H9 (cell line): ENCODE measurements around the gene TIMM8B. TPM values are rescaled to one million over a fixed set of nuclear protein-coding genes. Genes with fewer than 3 reads are reported as not detected.

Source experiments
- DNase-seq: peaks from one replicate; pipeline ENCODE4 v3.0.0-alpha.2; 2017
- H2AFZ ChIP-seq: one replicate; pipeline ENCODE4 v1.6.1; 2013; ENCODE audit warnings: mild to moderate bottlenecking, low read length, control low read depth, moderate library complexity
- H2AK5ac ChIP-seq: 2 replicates; pipeline ENCODE4 v1.6.1; 2013; ENCODE audit warnings: low read length, control low read depth, mixed read lengths; ENCODE audit not compliant: insufficient read length
- H2BK120ac ChIP-seq: one replicate; pipeline ENCODE4 v1.6.1; 2013; ENCODE audit warnings: low read depth, mild to moderate bottlenecking, low read length, control low read depth, inconsistent platforms; ENCODE audit not compliant: poor library complexity, severe bottlenecking
- H2BK12ac ChIP-seq: 2 replicates; pipeline ENCODE4 v1.6.1; 2013; ENCODE audit warnings: low read length, control low read depth, mixed read lengths, low read depth; ENCODE audit not compliant: insufficient read length
- H2BK15ac ChIP-seq: 2 replicates; pipeline ENCODE4 v1.6.1; 2013; ENCODE audit warnings: low read depth, low read length, control low read depth
- H2BK20ac ChIP-seq: one replicate; pipeline ENCODE4 v1.6.1; 2013; ENCODE audit warnings: low read depth, mild to moderate bottlenecking, low read length, control low read depth, inconsistent platforms; ENCODE audit not compliant: poor library complexity, severe bottlenecking
- H2BK5ac ChIP-seq: 2 replicates; pipeline ENCODE4 v1.6.1; 2013; ENCODE audit warnings: low read length, control low read depth, mixed read lengths; ENCODE audit not compliant: insufficient read length
- H3K14ac ChIP-seq: 2 replicates; pipeline ENCODE4 v1.6.1; 2013; ENCODE audit warnings: low read length, control low read depth; ENCODE audit not compliant: insufficient read depth
- H3K18ac ChIP-seq: 2 replicates; pipeline ENCODE4 v1.6.1; 2013; ENCODE audit warnings: low read depth, mild to moderate bottlenecking, mixed read lengths, low read length, control low read depth; ENCODE audit not compliant: insufficient read length
- H3K23ac ChIP-seq: 2 replicates; pipeline ENCODE4 v1.6.1; 2013; ENCODE audit warnings: low read length, control low read depth, mixed read lengths, low read depth; ENCODE audit not compliant: insufficient read length
- H3K23me2 ChIP-seq: 2 replicates; pipeline ENCODE4 v1.6.1; 2013; ENCODE audit warnings: low read depth, mild to moderate bottlenecking, mixed read lengths, low read length, control low read depth; ENCODE audit not compliant: insufficient read length, poor library complexity, severe bottlenecking
- H3K27ac ChIP-seq: 2 replicates; pipeline ENCODE4 v1.5.1; 2013; ENCODE audit warnings: low read length, control low read depth, mixed read lengths, low read depth; ENCODE audit not compliant: insufficient read length
- H3K27me3 ChIP-seq: 2 replicates; pipeline ENCODE4 v1.6.1; 2013; ENCODE audit warnings: low read length, control low read depth, inconsistent platforms; ENCODE audit not compliant: insufficient read depth
- H3K4ac ChIP-seq: 2 replicates; pipeline ENCODE4 v1.6.1; 2013; ENCODE audit warnings: low read depth, mild to moderate bottlenecking, control low read depth, inconsistent platforms, low read length, moderate library complexity
- H3K4me1 ChIP-seq: 2 replicates; pipeline ENCODE4 v1.6.1; 2013; ENCODE audit warnings: low read length, control low read depth, inconsistent platforms; ENCODE audit not compliant: insufficient read depth
- H3K4me2 ChIP-seq: 2 replicates; pipeline ENCODE4 v1.6.1; 2013; ENCODE audit warnings: low read length, control low read depth, mixed read lengths; ENCODE audit not compliant: insufficient read length, insufficient read depth
- H3K56ac ChIP-seq: 2 replicates; pipeline ENCODE4 v1.6.1; 2013; ENCODE audit warnings: low read depth, mild to moderate bottlenecking, mixed read lengths, low read length, control low read depth; ENCODE audit not compliant: insufficient read length
- H3K79me1 ChIP-seq: 2 replicates; pipeline ENCODE4 v1.6.1; 2013; ENCODE audit warnings: low read depth, mild to moderate bottlenecking, moderate library complexity, low read length, control low read depth, inconsistent platforms; ENCODE audit not compliant: insufficient read depth, poor library complexity, severe bottlenecking
- H3K79me2 ChIP-seq: 2 replicates; pipeline ENCODE4 v1.6.1; 2013; ENCODE audit warnings: low read length, control low read depth, inconsistent platforms; ENCODE audit not compliant: insufficient read depth
- H3K9ac ChIP-seq: 2 replicates; pipeline ENCODE4 v1.6.1; 2013; ENCODE audit warnings: low read length, control low read depth, mixed read lengths; ENCODE audit not compliant: insufficient read length; ENCODE audit errors: extremely low read depth
- H3K9me3 ChIP-seq: one replicate; pipeline ENCODE4 v1.6.1; 2013; ENCODE audit warnings: low read depth, low read length, inconsistent platforms; ENCODE audit not compliant: control insufficient read depth
- H3T11ph ChIP-seq: one replicate; pipeline ENCODE4 v1.6.1; 2013; ENCODE audit warnings: mild to moderate bottlenecking, low read length, control low read depth, inconsistent platforms
- H4K20me1 ChIP-seq: one replicate; pipeline ENCODE4 v1.6.1; 2013; ENCODE audit not compliant: control insufficient read depth, insufficient read length, insufficient read depth
- H4K5ac ChIP-seq: 2 replicates; pipeline ENCODE4 v1.6.1; 2013; ENCODE audit warnings: low read depth, mild to moderate bottlenecking, mixed read lengths, low read length, control low read depth; ENCODE audit not compliant: insufficient read length
- H4K8ac ChIP-seq: replicated peaks from 2 replicates; pipeline ENCODE4 v1.6.1; 2013; ENCODE audit warnings: low read length, control low read depth, mixed read lengths, low read depth; ENCODE audit not compliant: insufficient read length
- H4K91ac ChIP-seq: 2 replicates; pipeline ENCODE4 v1.6.1; 2013; ENCODE audit warnings: low read depth, mild to moderate bottlenecking, moderate library complexity, mixed read lengths, low read length, control low read depth; ENCODE audit not compliant: insufficient read length
- H3K27ac Mint-ChIP-seq, 3 experiments: 2 replicates in 2 of 3; 3 replicates in 1 of 3; pipeline ENCODE4 v1.8.0; 2020 to 2021; ENCODE audit warnings: mixed read lengths in 3 of 3, mild to moderate bottlenecking in 1 of 3, moderate library complexity in 1 of 3
- H3K27me3 Mint-ChIP-seq: 2 replicates; pipeline ENCODE4 v1.8.0; 2021; ENCODE audit warnings: low read depth, mild to moderate bottlenecking, moderate library complexity, mixed read lengths
- H3K36me3 Mint-ChIP-seq, 3 experiments: 2 replicates in 2 of 3; 3 replicates in 1 of 3; pipeline ENCODE4 v1.8.0; 2020 to 2021; ENCODE audit warnings: low read depth in 3 of 3, mixed read lengths in 3 of 3; ENCODE audit not compliant: insufficient read depth in 1 of 3
- H3K4me1 Mint-ChIP-seq, 2 experiments: 2 replicates each; pipeline ENCODE4 v1.8.0; 2020; ENCODE audit warnings: mixed read lengths in 2 of 2
- H3K4me3 Mint-ChIP-seq, 2 experiments: 2 replicates in 1 of 2; 3 replicates in 1 of 2; pipeline ENCODE4 v1.8.0; 2020 to 2021; ENCODE audit warnings: mild to moderate bottlenecking in 2 of 2, mixed read lengths in 2 of 2, moderate library complexity in 1 of 2
- H3K9me3 Mint-ChIP-seq, 2 experiments: 2 replicates in 1 of 2; 3 replicates in 1 of 2; pipeline ENCODE4 v1.8.0; 2020; ENCODE audit warnings: mild to moderate bottlenecking in 2 of 2, mixed read lengths in 2 of 2, moderate library complexity in 1 of 2
- CTCF ChIP-seq: fragments of 200-600 bp; sonication (generic); conservative IDR thresholded peaks from 3 replicates; pipeline ENCODE4 v1.8.0; 2021; ENCODE audit warnings: antibody characterized with exemption, mild to moderate bottlenecking
- WGBS: extraction: QIAGEN DNeasy Blood & Tissue Kit; methylation state at CpG from one replicate; pipeline ENCODE4 v1.1.7; 2013; ENCODE audit warnings: missing lambda C conversion rate, low lambda C conversion rate, mixed read lengths; ENCODE audit not compliant: insufficient read length; ENCODE audit errors: extremely low coverage; 5-methylcytosine and 5-hydroxymethylcytosine counted together
- total RNA-seq: library from RNA; stranded (reverse); gene quantifications from 2 replicates; pipeline ENCODE4 v1.2.1, GENCODE V29; 2021

TIMM8B gene
- total RNA-seq, 1 experiment from 2014 or later = 84.4 TPM

GRCh38 chr11:112082729-112083128, 3.8 kb downstream of the TIMM8B start:
- Histone ChIP-seq H3K27me3 (no peaks in the 10 kb centered on the region), H3K14ac (no peak overlapping the region), H3K18ac (no peak overlapping the region), H4K5ac (no peak overlapping the region), H3K9me3 (no peaks in the 10 kb centered on the region), H3K4ac (no peak overlapping the region), H3K27ac (no peak overlapping the region), H2BK15ac (no peak overlapping the region), H2BK120ac (no peak overlapping the region), H3K23ac (no peak overlapping the region), H3K23me2 (peaks cover 5% of the 10 kb centered on the region), H2BK5ac (no peak overlapping the region), H2AK5ac (no peak overlapping the region), H3K79me1 (no peaks in the 10 kb centered on the region), H3K4me2 (no peak overlapping the region), H4K8ac (no peak overlapping the region), H3K79me2 (peaks cover 13% of the 10 kb centered on the region; the same call in 1 of the 2 replicates), H3T11ph (no peak overlapping the region), H4K91ac (no peak overlapping the region), H2BK12ac (no peak overlapping the region), H2BK20ac (no peak overlapping the region), H2AFZ (no peak overlapping the region), H3K4me1 (no peaks in the 10 kb centered on the region), H4K20me1 (no peaks in the 10 kb centered on the region), H3K9ac (no peak overlapping the region), H3K56ac (no peak overlapping the region)
- Mint-ChIP-seq H3K27me3 (peaks cover 2% of the 10 kb centered on the region; the same call in 1 of the 2 replicates), H3K9me3 (peaks cover 0 to 4% of the 10 kb centered on the region in 2 experiments; a peak in 2 of 5 replicates), H3K36me3 (peaks cover 5 to 81% (median 59%) of the 10 kb centered on the region in 3 experiments; a peak in 5 of 7 replicates), H3K27ac (peak overlapping the region in 1 of 3 experiments; percentile 84; a peak in 2 of 7 replicates), H3K4me1 (peaks cover 14 to 17% of the 10 kb centered on the region in 2 experiments), H3K4me3 (no peak overlapping the region)
- DNase-seq = no peak
- no CpG with 5 or more reads among the region's 4 CpGs for WGBS
- no peak for TF ChIP-seq CTCF
